Endothelial cell of umbilical vein (primary cell): ENCODE data around the gene CIAO3. TPM values are rescaled to one million over a fixed set of nuclear protein-coding genes. Genes with fewer than 3 reads are reported as not detected.

Experiments used
- BruUV-seq: library from RNA; stranded (reverse); fragments of 400-500 nt; replicated peaks from 2 replicates; lab custom pipeline; 2021; lab: Mats Ljungman, UMichigan
- CTCF ChIA-PET: fragments of 300-600, 350-600 bp; sonication (Branson Sonifier 250); formaldehyde crosslinking; loops from one replicate; lab custom pipeline; 2021; ENCODE audit warnings: antibody characterized with exemption, inconsistent platforms; lab: Charles Lee
- POLR2A ChIA-PET: fragments of 300-600, 350-600 bp; sonication (Branson Sonifier 250); formaldehyde crosslinking; loops from one replicate; lab custom pipeline; 2021; ENCODE audit warnings: antibody characterized with exemption, inconsistent platforms; lab: Charles Lee
- DNase-seq: peaks from one replicate; pipeline ENCODE4 v3.0.0-alpha.2; 2011; ENCODE audit warnings: low read depth, low spot score
- FAIRE-seq: peaks from 2 replicates; lab custom pipeline; 2011; peaks lifted over from hg19 to GRCh38; lab: Jason Lieb, UNC
- H2AFZ ChIP-seq: 2 replicates; pipeline ENCODE4 v1.6.0; 2012; ENCODE audit warnings: low read depth, low read length, control low read depth, inconsistent platforms
- H3K27ac ChIP-seq: 2 replicates; pipeline ENCODE4 v1.5.1; 2011; ENCODE audit warnings: low read depth, mild to moderate bottlenecking, control low read depth, low read length, moderate library complexity; ENCODE audit not compliant: insufficient read depth
- H3K27me3 ChIP-seq, 2 experiments: 2 replicates each; pipeline versions ENCODE4 v1.6.0 to v1.6.1; 2011; ENCODE audit warnings: low read length in 2 of 2, mixed read lengths in 1 of 2; ENCODE audit not compliant: control insufficient read depth in 2 of 2, insufficient read depth in 2 of 2
- H3K36me3 ChIP-seq, 2 experiments: 2 replicates in 1 of 2; 3 replicates in 1 of 2; pipeline ENCODE4 v1.5.1; 2011; ENCODE audit warnings: low read length in 2 of 2, mild to moderate bottlenecking in 1 of 2, moderate library complexity in 1 of 2; ENCODE audit not compliant: control insufficient read depth in 2 of 2, insufficient read depth in 2 of 2; ENCODE audit errors: extremely low read depth in 1 of 2
- H3K4me1 ChIP-seq: 3 replicates; pipeline ENCODE4 v1.5.1; 2011; ENCODE audit warnings: mild to moderate bottlenecking, low read length; ENCODE audit not compliant: control insufficient read depth, insufficient read depth; ENCODE audit errors: extremely low read depth
- H3K4me2 ChIP-seq: 2 replicates; pipeline ENCODE4 v1.6.1; 2011; ENCODE audit warnings: low read length, control low read depth, mixed read lengths; ENCODE audit not compliant: insufficient read depth
- H3K4me3 ChIP-seq, 3 experiments: fragments of 200-600 bp in 1 of 3; sonication (generic), shearing (Covaris generic) in 1 of 3; replicated peaks in 1 of 3; 2 replicates each; pipeline ENCODE4 v1.5.1; 2011 to 2016; ENCODE audit warnings: control low read depth in 3 of 3, low read length in 3 of 3, mild to moderate bottlenecking in 2 of 3, inconsistent platforms in 1 of 3, low read depth in 1 of 3, moderate library complexity in 1 of 3; ENCODE audit not compliant: insufficient read depth in 1 of 3
- H3K79me2 ChIP-seq: 2 replicates; pipeline ENCODE4 v1.6.0; 2012; ENCODE audit warnings: low read length, inconsistent platforms; ENCODE audit not compliant: control insufficient read depth, insufficient read depth
- H3K9ac ChIP-seq: replicated peaks from 2 replicates; pipeline ENCODE3; 2011; ENCODE audit warnings: low read length, control low read depth; ENCODE audit not compliant: insufficient read depth; ENCODE audit errors: extremely low read depth
- H3K9me1 ChIP-seq: replicated peaks from 3 replicates; pipeline ENCODE4 v1.6.0; 2011; ENCODE audit warnings: mild to moderate bottlenecking, low read length; ENCODE audit not compliant: control insufficient read depth, insufficient read depth; ENCODE audit errors: extremely low read depth
- H3K9me3 ChIP-seq: replicated peaks from 2 replicates; pipeline ENCODE4 v1.5.1; 2012; ENCODE audit warnings: low read length, inconsistent platforms; ENCODE audit not compliant: control insufficient read depth, insufficient read depth
- H4K20me1 ChIP-seq: replicated peaks from 2 replicates; pipeline ENCODE3; 2011; ENCODE audit warnings: mild to moderate bottlenecking, low read length; ENCODE audit not compliant: control insufficient read depth, insufficient read depth; ENCODE audit errors: extremely low read depth
- CTCF ChIP-seq, 2 donors: IDR thresholded peaks; 1 replicate in 1 of 2; 2 replicates in 1 of 2; pipeline ENCODE4 v1.5.1; 2011; ENCODE audit warnings: low read length in 2 of 2, mild to moderate bottlenecking in 2 of 2, moderate library complexity in 2 of 2, control low read depth in 1 of 2, inconsistent platforms in 1 of 2, low read depth in 1 of 2; ENCODE audit not compliant: insufficient read depth in 1 of 2; ENCODE audit errors: extremely low read depth in 1 of 2
- MAX ChIP-seq: IDR thresholded peaks from 2 replicates; pipeline ENCODE4 v1.6.1; 2011; ENCODE audit not compliant: insufficient read depth, insufficient read length
- POLR2A ChIP-seq: IDR thresholded peaks from 2 replicates; pipeline ENCODE4 v1.6.1; 2012; ENCODE audit warnings: low read depth, mild to moderate bottlenecking, control low read depth, low read length
- dilution Hi-C: fragments of 300-500 bp; cut with MboI; formaldehyde crosslinking; loops from one replicate; pipeline ENCODE4 v1.15.0; 2019; ENCODE audit warnings: low sequenced_read_pairs; ENCODE audit not compliant: extremely low pct_ligation_motif_present
- intact Hi-C: fragments of 100-400 bp; cut with micrococcal nuclease; formaldehyde crosslinking; loops from one replicate; pipeline ENCODE4 v1.10.0; 2022
- polyA plus RNA-seq, 4 experiments: library from polyadenylated mRNA; depleted of rRNA in 3 of 4; stranded (reverse) in 3 of 4; unstranded in 1 of 4; fragments of >200 nt; gene quantifications; 2 replicates each; pipeline versions ENCODE4 v1.2.1 to v1.2.3, GENCODE V29; 2011 to 2012; ENCODE audit warnings: missing spikeins in 1 of 4
- total RNA-seq: library from RNA; stranded (reverse); gene quantifications from 2 replicates; pipeline ENCODE4 v1.2.3, GENCODE V29; 2021

CIAO3 gene
- total and polyA plus RNA-seq, 2 donors (not counting 3 experiments of a cell fraction or from before 2014, with no cell fraction given) = 23.1 to 33.8 TPM

GRCh38 chr16:716200-716568, 24.6 kb downstream of the CIAO3 start:
- intact Hi-C loops (no loop called here), dilution Hi-C loops (no loop called here)
- Histone ChIP-seq H4K20me1 (no peaks in the 10 kb centered on the region), H3K9me3 (no peaks in the 10 kb centered on the region), H3K27me3 (no peaks in the 10 kb centered on the region), H3K36me3 (no peaks in the 10 kb centered on the region), H3K27ac (no peak overlapping the region), H2AFZ (no peak overlapping the region), H3K4me2 (no peak overlapping the region), H3K9me1 (no peaks in the 10 kb centered on the region), H3K9ac (no peak overlapping the region), H3K4me3 (no peak overlapping the region), H3K4me1 (peaks cover 18% of the 10 kb centered on the region), H3K79me2 (no peaks in the 10 kb centered on the region)
- FAIRE-seq (no peak), DNase-seq (no peak)
- BruUV-seq = no TSS peak
- POLR2A ChIA-PET = no interaction called here
- CTCF ChIA-PET = interaction anchor here (0.9 to 2.6 kb wide), 9 partner anchors 10 to 341 kb away, joined by 3 to 34 read pairs (median 7); partner anchors contain the start of genes CCDC78, CHTF18, CIAO3 and HAGHL
- TF ChIP-seq MAX = no peak

GRCh38 chr16:715477-716199, 25.2 kb downstream of the CIAO3 start:
- intact Hi-C loops (loop anchor here (2.0 kb wide), 1 partner anchor 13 kb away; no protein-coding TSS in a partner anchor), dilution Hi-C loops (no loop called here)
- no peak for FAIRE-seq
- Histone ChIP-seq H3K9ac (no peak overlapping the region), H3K79me2 (no peaks in the 10 kb centered on the region), H2AFZ (peak overlapping the region; percentile 60), H3K27me3 (no peaks in the 10 kb centered on the region), H3K9me3 (no peaks in the 10 kb centered on the region), H4K20me1 (no peaks in the 10 kb centered on the region), H3K27ac (no peak overlapping the region), H3K4me1 (peaks cover 18% of the 10 kb centered on the region), H3K4me2 (peak overlapping the region; percentile 75), H3K9me1 (no peaks in the 10 kb centered on the region), H3K4me3 (peak overlapping the region; percentile 42 to 58 (median 51)), H3K36me3 (no peaks in the 10 kb centered on the region)
- no peak for DNase-seq
- CTCF ChIA-PET = interaction anchor here (0.6 to 2.6 kb wide), 11 partner anchors 9 to 342 kb away, joined by 3 to 34 read pairs (median 5); partner anchors contain the start of genes CCDC78, CHTF18, CIAO3 and HAGHL
- BruUV-seq = no TSS peak
- POLR2A ChIA-PET = no interaction called here
- TF ChIP-seq POLR2A = no peak
- peak; percentile 17 to 19 for TF ChIP-seq CTCF (IDR thresholded peaks at IDR 0.05; ENCODE audit: extremely low read depth in 1 of 2, insufficient read depth in 1 of 2, low read depth in 1 of 2, low read length in 2 of 2)
